ENCODE data around the gene PTOV1. TPM values are rescaled to one million over a fixed set of nuclear protein-coding genes. Genes with fewer than 3 reads are reported as not detected.

The PTOV1 gene
- total RNA-seq, 1 donor from 2014 or later: 104 TPM

DNA sequence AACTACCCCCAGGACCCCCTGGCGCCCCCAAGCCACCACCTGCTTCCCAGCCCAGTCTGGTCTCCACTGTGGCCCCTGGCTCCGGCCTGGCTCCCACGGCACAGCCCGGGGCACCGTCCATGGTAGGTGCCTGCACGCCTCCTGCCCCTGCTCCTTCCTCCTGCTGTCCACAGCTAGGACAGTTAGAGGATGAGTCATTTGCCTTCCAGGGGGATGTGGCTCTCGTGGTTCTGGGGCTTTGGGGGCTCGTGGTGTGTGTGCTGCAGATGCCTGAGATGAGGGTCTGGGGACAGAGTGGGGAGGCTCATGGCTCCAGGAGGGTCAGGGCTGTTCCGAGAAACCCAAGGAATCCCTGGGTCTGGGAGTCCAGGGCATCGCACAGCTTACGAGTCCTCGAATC, 20.2 kb upstream of the PTOV1 start:
- TF ChIP-seq, protein P1, sequence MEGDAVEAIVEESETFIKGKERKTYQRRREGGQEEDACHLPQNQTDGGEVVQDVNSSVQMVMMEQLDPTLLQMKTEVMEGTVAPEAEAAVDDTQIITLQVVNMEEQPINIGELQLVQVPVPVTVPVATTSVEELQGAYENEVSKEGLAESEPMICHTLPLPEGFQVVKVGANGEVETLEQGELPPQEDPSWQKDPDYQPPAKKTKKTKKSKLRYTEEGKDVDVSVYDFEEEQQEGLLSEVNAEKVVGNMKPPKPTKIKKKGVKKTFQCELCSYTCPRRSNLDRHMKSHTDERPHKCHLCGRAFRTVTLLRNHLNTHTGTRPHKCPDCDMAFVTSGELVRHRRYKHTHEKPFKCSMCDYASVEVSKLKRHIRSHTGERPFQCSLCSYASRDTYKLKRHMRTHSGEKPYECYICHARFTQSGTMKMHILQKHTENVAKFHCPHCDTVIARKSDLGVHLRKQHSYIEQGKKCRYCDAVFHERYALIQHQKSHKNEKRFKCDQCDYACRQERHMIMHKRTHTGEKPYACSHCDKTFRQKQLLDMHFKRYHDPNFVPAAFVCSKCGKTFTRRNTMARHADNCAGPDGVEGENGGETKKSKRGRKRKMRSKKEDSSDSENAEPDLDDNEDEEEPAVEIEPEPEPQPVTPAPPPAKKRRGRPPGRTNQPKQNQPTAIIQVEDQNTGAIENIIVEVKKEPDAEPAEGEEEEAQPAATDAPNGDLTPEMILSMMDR (IDR thresholded peaks at IDR 0.05; ENCODE audit: borderline replicate concordance): no peak

DNA sequence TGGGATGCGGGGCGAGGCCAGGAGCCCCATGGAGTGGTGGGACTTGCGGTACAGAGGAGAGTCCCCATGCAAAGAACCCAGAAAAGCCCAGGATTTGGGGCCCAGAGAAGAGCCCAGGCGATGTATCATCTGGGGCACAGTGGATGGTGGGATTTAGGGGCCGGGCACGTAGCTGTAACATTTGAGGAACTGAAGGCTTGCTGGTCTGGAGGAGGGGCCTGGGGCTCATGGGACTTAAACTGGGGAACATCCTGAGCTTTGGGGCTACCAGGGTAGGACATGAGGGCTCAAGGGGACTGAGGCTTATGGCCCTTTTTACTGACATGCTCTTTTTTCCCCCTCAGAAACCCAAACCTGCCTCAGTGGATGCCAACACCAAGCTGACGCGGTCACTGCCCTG, 19.4 kb upstream of the PTOV1 start:
- Histone ChIP-seq H3K4me1 (no peaks in the 10 kb centered on the region), H3K27me3 (ENCODE audit: low read depth) (no peaks in the 10 kb centered on the region), H3K4me3 (no peak overlapping the region), H3K36me3 (peaks cover 85% of the 10 kb centered on the region), H3K27ac (replicated peaks) (no peak overlapping the region), H3K9me3 (replicated peaks) (no peaks in the 10 kb centered on the region)
- no peak for DNase-seq
- TF ChIP-seq, protein P1 (IDR thresholded peaks at IDR 0.05; ENCODE audit: borderline replicate concordance): no peak
- intact Hi-C loops (cut with micrococcal nuclease): no loop called here

More for the DNA sequence above, 20.2 kb upstream of the PTOV1 start:
- no peak overlapping the region for H3K4me3 ChIP-seq
- DNase-seq: no peak
- no peak overlapping the region for H3K27ac ChIP-seq (replicated peaks)
- intact Hi-C loops (cut with micrococcal nuclease): no loop called here
- peaks cover 76% of the 10 kb centered on the region for H3K36me3 ChIP-seq
- H3K9me3 ChIP-seq (replicated peaks): no peaks in the 10 kb centered on the region
- H3K4me1 ChIP-seq: no peaks in the 10 kb centered on the region
- no peaks in the 10 kb centered on the region for H3K27me3 ChIP-seq (ENCODE audit: low read depth)

DNA sequence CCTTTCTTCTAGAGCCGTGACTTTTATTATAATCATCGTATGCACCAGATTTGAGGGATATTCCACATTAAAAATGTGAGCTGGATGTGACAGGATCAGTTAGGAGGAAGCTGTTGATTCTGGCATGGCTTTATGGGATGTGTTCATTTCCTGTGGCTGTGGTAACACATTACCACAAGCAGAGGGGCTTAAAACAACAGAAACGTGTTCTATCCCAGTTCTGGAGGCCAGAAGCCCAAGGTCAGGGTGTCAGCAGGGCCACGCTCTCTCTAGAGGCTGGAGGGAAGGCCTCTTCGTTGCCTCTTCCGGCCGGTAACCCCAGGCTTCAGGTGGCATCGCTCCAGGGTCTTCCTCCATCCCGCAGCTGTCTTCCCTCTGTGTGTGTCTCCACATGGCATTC, 18.4 kb upstream of the PTOV1 start:
- no peak overlapping the region for H3K27ac ChIP-seq (replicated peaks)

DNA sequence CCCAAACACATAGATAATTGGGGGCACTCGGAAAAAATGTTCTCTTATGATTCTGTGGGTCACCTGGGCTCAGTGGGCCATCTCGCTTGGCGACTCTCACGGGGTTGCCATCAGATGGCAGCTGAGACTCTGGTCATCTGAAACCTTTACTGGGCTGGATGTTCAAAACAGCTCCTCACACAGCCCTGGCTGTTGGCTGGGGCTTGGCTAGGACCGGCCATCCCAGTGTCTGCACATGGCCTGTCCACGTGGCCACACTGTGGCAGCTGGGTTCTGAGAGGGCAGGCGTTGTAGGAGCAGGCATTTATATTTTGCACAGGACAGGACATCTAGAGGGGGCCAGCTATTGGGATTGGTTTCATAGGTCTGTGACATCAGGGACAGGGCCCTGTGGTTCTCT, 17.4 kb upstream of the PTOV1 start:
- no peak overlapping the region for H3K4me3 ChIP-seq
- H3K36me3 ChIP-seq: peaks cover 99% of the 10 kb centered on the region
- no peaks in the 10 kb centered on the region for H3K9me3 ChIP-seq (replicated peaks)
- H3K4me1 ChIP-seq: no peaks in the 10 kb centered on the region
- intact Hi-C loops (cut with micrococcal nuclease): no loop called here
- no peaks in the 10 kb centered on the region for H3K27me3 ChIP-seq (ENCODE audit: low read depth)
- no peak for DNase-seq
- H3K27ac ChIP-seq (replicated peaks): no peak overlapping the region
- TF ChIP-seq, protein P1 (IDR thresholded peaks at IDR 0.05; ENCODE audit: borderline replicate concordance): no peak

More for the DNA sequence above, 18.4 kb upstream of the PTOV1 start:
- H3K36me3 ChIP-seq: peaks cover 93% of the 10 kb centered on the region
- no peaks in the 10 kb centered on the region for H3K27me3 ChIP-seq (ENCODE audit: low read depth)
- no peaks in the 10 kb centered on the region for H3K9me3 ChIP-seq (replicated peaks)
- H3K4me3 ChIP-seq: no peak overlapping the region
- no peak for DNase-seq
- TF ChIP-seq, protein P1 (IDR thresholded peaks at IDR 0.05; ENCODE audit: borderline replicate concordance): no peak
- intact Hi-C loops (cut with micrococcal nuclease): no loop called here
- H3K4me1 ChIP-seq: no peaks in the 10 kb centered on the region

DNA sequence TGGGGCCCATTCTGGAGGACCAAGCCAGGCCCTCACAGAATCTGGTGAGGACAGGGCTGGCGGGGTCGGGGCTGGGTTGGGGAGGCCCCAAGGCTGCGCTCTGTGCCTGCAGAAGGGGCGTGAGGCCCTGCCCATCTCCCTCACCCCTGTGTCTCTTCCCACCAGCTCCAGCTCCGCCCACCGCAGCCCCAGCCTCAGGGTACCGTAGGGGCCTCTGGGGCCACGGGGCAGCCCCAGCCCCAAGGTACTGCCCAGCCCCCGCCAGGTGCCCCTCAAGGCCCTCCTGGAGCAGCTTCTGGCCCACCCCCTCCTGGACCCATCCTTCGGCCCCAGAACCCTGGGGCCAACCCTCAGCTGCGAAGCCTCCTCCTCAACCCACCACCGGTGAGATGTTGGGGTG, 15.4 kb upstream of the PTOV1 start:
- H3K27ac ChIP-seq (replicated peaks): no peak overlapping the region
- no peak for DNase-seq
- TF ChIP-seq, protein P1 (IDR thresholded peaks at IDR 0.05; ENCODE audit: borderline replicate concordance): no peak
- no peak overlapping the region for H3K4me3 ChIP-seq
- H3K27me3 ChIP-seq (ENCODE audit: low read depth): no peaks in the 10 kb centered on the region
- peaks cover 92% of the 10 kb centered on the region for H3K36me3 ChIP-seq
- H3K4me1 ChIP-seq: peaks cover 6% of the 10 kb centered on the region
- intact Hi-C loops (cut with micrococcal nuclease): no loop called here
- no peaks in the 10 kb centered on the region for H3K9me3 ChIP-seq (replicated peaks)
